Stomach (tissue), 4 donors: Measurements from ENCODE around the gene SHISAL1.

Source experiments
- CTCF ChIP-seq, 7 experiments: fragments of 450-650 bp in 4 of 7; fragments of 200-600 bp in 3 of 7; sonication (generic) in 3 of 7; IDR thresholded peaks; one replicate each; pipeline ENCODE4 v1.5.1; 2016 to 2019; ENCODE audit warnings: antibody characterized with exemption in 7 of 7, control low read depth in 2 of 7, mild to moderate bottlenecking in 1 of 7
- POLR2A ChIP-seq, 4 donors: fragments of 450-650 bp; IDR thresholded peaks; one replicate each; pipeline ENCODE4 v1.6.1; 2016; ENCODE audit warnings: antibody characterized with exemption in 4 of 4, control low read depth in 2 of 4, mild to moderate bottlenecking in 1 of 4, moderate library complexity in 1 of 4
- POLR2AphosphoS5 ChIP-seq, 3 donors: sonication (generic); formaldehyde crosslinking; IDR thresholded peaks; one replicate each; pipeline ENCODE4 v1.6.1; 2016; ENCODE audit warnings: antibody characterized with exemption in 3 of 3

DNA sequence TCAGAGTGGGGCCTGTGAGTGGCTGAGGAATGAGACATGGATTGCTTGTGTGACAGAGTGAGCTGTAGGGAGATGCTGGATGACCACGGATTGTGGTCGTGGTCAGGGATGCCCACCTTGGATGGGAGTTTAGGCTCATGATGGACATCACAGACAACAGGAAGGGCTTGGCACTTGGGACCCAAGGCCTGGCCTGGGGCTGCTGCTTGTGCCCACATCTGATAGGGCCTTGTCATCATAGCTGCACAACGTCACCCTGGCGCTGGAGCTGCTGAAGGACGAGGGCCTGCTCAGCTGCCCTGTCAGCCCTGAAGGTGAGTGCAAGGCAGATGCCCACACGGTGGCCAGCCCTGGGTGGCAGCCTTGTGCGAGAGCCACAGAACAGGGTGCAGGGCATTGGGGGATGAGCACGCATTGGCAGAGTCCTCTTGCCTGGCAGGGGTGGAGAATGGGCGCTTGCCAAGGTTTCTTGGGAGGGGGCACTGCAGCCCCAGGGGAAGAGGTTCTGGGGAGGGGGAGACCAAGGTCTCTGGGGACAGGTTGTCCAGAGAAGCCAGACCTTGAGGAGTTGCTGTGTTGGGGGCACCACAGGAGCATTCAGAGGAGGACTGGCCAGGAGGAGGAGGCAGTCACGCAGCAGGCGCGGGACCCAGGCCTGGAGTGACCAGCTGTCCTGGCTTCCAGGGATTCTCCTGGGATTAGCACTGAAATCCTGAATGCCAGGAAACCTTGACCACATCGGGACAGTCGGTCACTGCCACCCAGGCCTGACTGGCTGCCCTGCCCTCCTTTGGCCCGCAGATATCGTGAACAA lies 107.0 kb downstream of the SHISAL1 start:
- TF ChIP-seq CTCF (IDR thresholded peaks at IDR 0.05), result no peak
- TF ChIP-seq POLR2AphosphoS5 (IDR thresholded peaks at IDR 0.05), result no peak
- no peak for TF ChIP-seq POLR2A (IDR thresholded peaks at IDR 0.05)
